Testis (tissue), 3 donors: Measurements from ENCODE around the gene KRTCAP3. TPM values are rescaled to one million over a fixed set of nuclear protein-coding genes. Genes with fewer than 3 reads are reported as not detected.

Source experiments
- DNase-seq: peaks from one replicate; pipeline ENCODE4 v3.0.0-alpha.2; 2019
- H3K27ac ChIP-seq, 2 donors: fragments of 200-600 bp; sonication (generic); one replicate each; pipeline ENCODE4 v1.5.1; 2019
- H3K27me3 ChIP-seq: fragments of 200-600 bp; sonication (generic); one replicate; pipeline ENCODE4 v1.5.1; 2019
- H3K36me3 ChIP-seq: fragments of 200-600 bp; sonication (generic); one replicate; pipeline ENCODE4 v1.5.1; 2017; ENCODE audit warnings: low read depth; ENCODE audit errors: missing control alignments
- H3K4me1 ChIP-seq: fragments of 200-600 bp; sonication (generic); one replicate; pipeline ENCODE4 v1.5.1; 2019
- H3K4me3 ChIP-seq, 2 donors: fragments of 200-600 bp; sonication (generic); one replicate each; pipeline ENCODE4 v1.5.1; 2017 to 2019
- H3K9me3 ChIP-seq: fragments of 200-600 bp; sonication (generic); one replicate; pipeline ENCODE4 v1.5.1; 2017
- POLR2A ChIP-seq: fragments of 450-650 bp; IDR thresholded peaks from one replicate; pipeline ENCODE4 v1.6.1; 2017; ENCODE audit warnings: antibody characterized with exemption, mild to moderate bottlenecking, moderate library complexity
- WGBS, 2 donors: methylation state at CpG; one replicate each; pipeline ENCODE4 v1.1.5; 2018; 5-methylcytosine and 5-hydroxymethylcytosine counted together
- intact Hi-C: fragments of 100-400 bp; cut with DNase I; formaldehyde crosslinking; loops from one replicate; pipeline ENCODE4 v1.15.1; 2023; ENCODE audit warnings: low total_unique reads
- polyA plus RNA-seq: library from polyadenylated mRNA; stranded (reverse); fragments of 350-450 nt; fragmentation: Illumina TruSeq; extraction: RNeasy Lipid Tissue Mini Kit (QIAGEN cat#74804); gene quantifications from one replicate; pipeline ENCODE4 v1.2.3, GENCODE V29; 2014; ENCODE audit warnings: low read depth, low replicate concordance; ENCODE audit not compliant: insufficient read depth
- total RNA-seq, 2 donors: library from RNA; depleted of rRNA; stranded (reverse); fragments of >200 nt; gene quantifications; one replicate each; pipeline ENCODE4 v1.2.3, GENCODE V29; 2016
- TF ChIP-seq, protein P1 (sequence below), 3 experiments: fragments of 450-650 bp in 2 of 3; fragments of 200-600 bp in 1 of 3; sonication (generic) in 1 of 3; IDR thresholded peaks; one replicate each; pipeline ENCODE4 v1.5.1; 2016 to 2019; ENCODE audit warnings: antibody characterized with exemption in 3 of 3, mild to moderate bottlenecking in 2 of 3, moderate library complexity in 1 of 3

Gene KRTCAP3
- total and polyA plus RNA-seq, 3 donors from 2014 or later, result 4.3 to 6.8 (median 5.1) TPM

DNA sequence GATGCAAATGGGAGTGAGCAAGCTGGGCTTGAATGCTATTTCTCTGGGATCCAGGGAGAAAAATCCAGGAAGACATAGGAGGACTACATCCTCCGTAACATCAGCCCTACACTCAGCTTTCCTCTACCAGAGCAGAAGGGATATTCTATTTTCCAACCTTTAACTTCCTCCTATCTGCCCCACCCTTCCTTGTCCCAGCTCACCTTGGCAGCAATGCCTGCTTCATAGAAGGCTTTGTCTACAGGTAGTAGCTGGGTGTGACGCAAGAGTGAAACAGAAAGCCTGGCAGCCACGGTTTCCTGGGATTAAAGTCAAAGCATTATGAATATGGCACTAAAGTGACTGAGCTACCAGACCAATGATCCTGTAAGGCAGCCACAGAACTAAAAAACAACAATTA, 3.9 kb downstream of the KRTCAP3 start:
- DNase-seq, result no peak
- peaks cover 23% of the 10 kb centered on the region for H3K4me1 ChIP-seq
- H3K36me3 ChIP-seq, result no peaks in the 10 kb centered on the region
- no peak overlapping the region for H3K4me3 ChIP-seq
- no peaks in the 10 kb centered on the region for H3K9me3 ChIP-seq
- WGBS, 2 donors, result 94 to 95% methylated on average over 3 of the region's 3 CpGs
- H3K27ac ChIP-seq, result no peak overlapping the region
- intact Hi-C loops, result no loop called here
- no peaks in the 10 kb centered on the region for H3K27me3 ChIP-seq
- TF ChIP-seq, protein P1, sequence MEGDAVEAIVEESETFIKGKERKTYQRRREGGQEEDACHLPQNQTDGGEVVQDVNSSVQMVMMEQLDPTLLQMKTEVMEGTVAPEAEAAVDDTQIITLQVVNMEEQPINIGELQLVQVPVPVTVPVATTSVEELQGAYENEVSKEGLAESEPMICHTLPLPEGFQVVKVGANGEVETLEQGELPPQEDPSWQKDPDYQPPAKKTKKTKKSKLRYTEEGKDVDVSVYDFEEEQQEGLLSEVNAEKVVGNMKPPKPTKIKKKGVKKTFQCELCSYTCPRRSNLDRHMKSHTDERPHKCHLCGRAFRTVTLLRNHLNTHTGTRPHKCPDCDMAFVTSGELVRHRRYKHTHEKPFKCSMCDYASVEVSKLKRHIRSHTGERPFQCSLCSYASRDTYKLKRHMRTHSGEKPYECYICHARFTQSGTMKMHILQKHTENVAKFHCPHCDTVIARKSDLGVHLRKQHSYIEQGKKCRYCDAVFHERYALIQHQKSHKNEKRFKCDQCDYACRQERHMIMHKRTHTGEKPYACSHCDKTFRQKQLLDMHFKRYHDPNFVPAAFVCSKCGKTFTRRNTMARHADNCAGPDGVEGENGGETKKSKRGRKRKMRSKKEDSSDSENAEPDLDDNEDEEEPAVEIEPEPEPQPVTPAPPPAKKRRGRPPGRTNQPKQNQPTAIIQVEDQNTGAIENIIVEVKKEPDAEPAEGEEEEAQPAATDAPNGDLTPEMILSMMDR (IDR thresholded peaks at IDR 0.05), result no peak

DNA sequence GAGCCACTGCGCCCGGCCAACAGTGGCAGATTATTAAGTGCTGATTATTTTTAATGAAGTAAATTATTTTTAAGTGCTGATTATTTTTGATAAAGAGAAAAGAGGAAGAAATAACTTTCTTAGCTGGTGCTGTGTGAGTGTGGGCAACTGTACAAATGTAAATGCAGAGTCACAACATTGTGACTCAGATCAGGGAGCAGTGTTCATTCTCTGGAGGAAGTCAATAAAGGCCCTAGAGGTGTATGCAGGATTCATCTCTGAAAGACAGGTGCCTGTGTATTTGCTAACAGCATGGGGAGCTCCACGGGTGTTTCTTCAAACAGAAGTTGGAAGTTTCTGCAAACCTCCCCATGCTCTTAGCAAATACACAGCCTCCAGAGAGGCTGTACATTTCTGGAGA, 6.2 kb downstream of the KRTCAP3 start:
- Histone ChIP-seq H3K9me3 (no peaks in the 10 kb centered on the region), H3K27me3 (no peaks in the 10 kb centered on the region), H3K36me3 (no peaks in the 10 kb centered on the region), H3K27ac (no peak overlapping the region), H3K4me3 (no peak overlapping the region), H3K4me1 (peaks cover 7% of the 10 kb centered on the region)
- no peak for TF ChIP-seq POLR2A
- TF ChIP-seq, protein P1 (IDR thresholded peaks at IDR 0.05), result no peak
- no peak for DNase-seq
- 58 to 77% methylated on average over 3 of the region's 3 CpGs for WGBS, 2 donors
- intact Hi-C loops, result no loop called here

DNA sequence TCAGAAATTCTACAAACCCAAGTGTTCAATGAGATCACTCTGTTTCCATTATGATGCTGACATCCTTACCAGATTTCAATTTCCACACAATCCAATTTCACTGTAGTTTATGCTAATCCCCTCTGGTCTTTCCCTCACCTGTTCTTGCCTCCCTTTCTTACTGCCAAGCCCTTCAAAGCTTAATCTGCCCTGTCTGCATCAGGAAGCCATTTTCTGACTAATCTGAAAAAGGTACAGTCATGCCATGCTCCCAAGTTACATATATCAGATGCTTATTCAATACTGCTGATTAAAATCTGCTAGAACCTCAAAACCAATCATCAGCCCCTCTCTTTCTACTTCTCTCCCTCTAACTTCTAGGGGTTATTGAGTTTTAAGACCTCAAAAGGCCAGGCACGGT, 8.9 kb downstream of the KRTCAP3 start:
- H3K27me3 ChIP-seq, result no peaks in the 10 kb centered on the region
- TF ChIP-seq POLR2A, result no peak
- TF ChIP-seq, protein P1 (IDR thresholded peaks at IDR 0.05), result no peak
- WGBS, 2 donors, result 92 to 100% methylated on average over 1 of the region's 1 CpG
- intact Hi-C loops, result no loop called here
- H3K9me3 ChIP-seq, result no peaks in the 10 kb centered on the region
- no peak overlapping the region for H3K27ac ChIP-seq
- no peaks in the 10 kb centered on the region for H3K4me1 ChIP-seq
- DNase-seq, result no peak
- no peak overlapping the region for H3K4me3 ChIP-seq
- no peaks in the 10 kb centered on the region for H3K36me3 ChIP-seq

DNA sequence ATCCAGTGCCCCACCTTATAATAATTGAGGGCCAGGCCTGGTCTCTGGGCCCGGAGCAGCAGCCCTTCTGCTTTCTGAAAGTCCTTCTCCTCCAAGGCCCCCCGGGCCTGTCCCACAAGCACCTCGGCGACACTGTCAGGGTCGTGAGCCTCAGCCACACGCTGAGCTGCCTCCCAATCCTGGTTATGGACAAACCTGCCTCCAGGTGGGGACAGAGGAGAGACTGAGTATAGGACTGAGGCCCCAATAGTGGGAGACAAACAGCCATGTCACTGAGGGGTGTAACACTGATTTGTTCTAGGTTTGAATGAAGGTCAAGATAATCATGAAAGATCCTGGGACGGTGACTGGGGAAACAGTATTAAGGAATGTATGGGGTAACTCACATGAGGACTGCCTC, 11.8 kb downstream of the KRTCAP3 start:
- intact Hi-C loops, result no loop called here
- Histone ChIP-seq H3K4me1 (no peaks in the 10 kb centered on the region), H3K27ac (no peak overlapping the region), H3K4me3 (no peak overlapping the region), H3K9me3 (no peaks in the 10 kb centered on the region), H3K36me3 (no peaks in the 10 kb centered on the region), H3K27me3 (no peaks in the 10 kb centered on the region)
- no peak for DNase-seq
- 90 to 95% methylated on average over 6 to 7 of the region's 7 CpGs for WGBS, 2 donors
- no peak for TF ChIP-seq POLR2A
- TF ChIP-seq, protein P1 (IDR thresholded peaks at IDR 0.05), result no peak

DNA sequence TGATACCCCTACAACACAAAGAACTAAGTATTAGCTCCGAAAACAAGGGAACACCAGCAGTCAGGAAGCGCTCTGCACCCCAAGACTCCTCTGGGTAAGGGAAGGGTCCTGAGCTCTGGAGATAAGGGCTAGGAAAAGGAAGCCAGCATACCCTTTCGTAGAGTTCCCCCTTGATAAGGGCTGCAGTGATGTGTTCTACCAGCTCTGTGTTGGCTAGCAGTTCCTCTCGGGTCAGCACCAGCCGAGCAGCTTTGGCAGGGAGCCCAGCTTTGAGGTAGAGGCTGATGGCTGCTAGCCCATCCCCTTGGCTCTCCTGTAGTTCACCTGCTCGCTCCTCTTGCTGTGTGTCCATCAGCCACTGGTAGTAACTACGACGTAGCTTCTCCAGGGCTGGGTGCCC, 18.9 kb downstream of the KRTCAP3 start:
- H3K4me3 ChIP-seq, result no peak overlapping the region
- intact Hi-C loops, result no loop called here
- no peaks in the 10 kb centered on the region for H3K9me3 ChIP-seq
- H3K27me3 ChIP-seq, result no peaks in the 10 kb centered on the region
- no peak overlapping the region for H3K27ac ChIP-seq
- no peak for TF ChIP-seq POLR2A
- TF ChIP-seq, protein P1 (IDR thresholded peaks at IDR 0.05), result no peak
- H3K36me3 ChIP-seq, result no peaks in the 10 kb centered on the region
- H3K4me1 ChIP-seq, result no peaks in the 10 kb centered on the region
- DNase-seq, result no peak
- WGBS, 2 donors, result 91 to 94% methylated on average over 8 of the region's 8 CpGs
